Prostate gland (tissue), 2 donors: Measurements from ENCODE around the gene SLC39A11. TPM values are rescaled to one million over a fixed set of nuclear protein-coding genes. Genes with fewer than 3 reads are reported as not detected.
"Not testable (repeated sequence)": the region's sequence is repeated elsewhere in the genome, so short reads cannot be mapped to it uniquely, and the experiment has no call there.

Experiments used
- DNase-seq: peaks from one replicate; pipeline ENCODE4 v3.0.0-alpha.2; 2019; ENCODE audit warnings: low spot score
- H3K27ac ChIP-seq, 2 donors: fragments of 200-600 bp; sonication (generic); 2 replicates each; pipeline ENCODE4 v1.5.1; 2017 to 2019
- H3K27me3 ChIP-seq: fragments of 200-600 bp; sonication (generic); replicated peaks from 2 replicates; pipeline ENCODE4 v1.5.1; 2019; ENCODE audit not compliant: insufficient read depth
- H3K36me3 ChIP-seq, 2 donors: fragments of 200-600 bp; sonication (generic); 1 replicate in 1 of 2; 2 replicates in 1 of 2; pipeline versions ENCODE4 v1.5.1 to v1.8.1; 2017 to 2019
- H3K4me1 ChIP-seq: fragments of 200-600 bp; sonication (generic); replicated peaks from 2 replicates; pipeline ENCODE4 v1.5.1; 2019
- H3K4me3 ChIP-seq, 2 donors: fragments of 200-600 bp; sonication (generic); 2 replicates each; pipeline ENCODE4 v1.5.1; 2017 to 2019
- H3K9me3 ChIP-seq: fragments of 200-600 bp; sonication (generic); 2 replicates; pipeline ENCODE4 v1.5.1; 2017
- POLR2A ChIP-seq: fragments of 450-650 bp; IDR thresholded peaks from one replicate; pipeline ENCODE4 v1.6.1; 2016; ENCODE audit warnings: antibody characterized with exemption, mild to moderate bottlenecking
- POLR2AphosphoS5 ChIP-seq: sonication (generic); formaldehyde crosslinking; IDR thresholded peaks from one replicate; pipeline ENCODE4 v1.6.1; 2017; ENCODE audit warnings: antibody characterized with exemption
- WGBS: methylation state at CpG from one replicate; pipeline ENCODE4 v1.1.5; 2018; 5-methylcytosine and 5-hydroxymethylcytosine counted together
- intact Hi-C: fragments of 100-400 bp; cut with DNase I; formaldehyde crosslinking; loops from one replicate; pipeline ENCODE4 v1.14.2; 2022
- total RNA-seq, 2 donors: library from RNA; depleted of rRNA; stranded (reverse); fragments of >200 nt; gene quantifications; one replicate each; pipeline ENCODE4 v1.1.0, GENCODE V29; 2016
- TF ChIP-seq, protein P1 (sequence below), 4 experiments: fragments of 200-600 bp in 2 of 4; fragments of 450-650 bp in 2 of 4; sonication (generic) in 2 of 4; IDR thresholded peaks; 1 replicate in 3 of 4; 2 replicates in 1 of 4; pipeline ENCODE4 v1.5.1; 2016 to 2019; ENCODE audit warnings: antibody characterized with exemption in 4 of 4, mild to moderate bottlenecking in 2 of 4, moderate library complexity in 2 of 4

Gene SLC39A11
- total RNA-seq, 2 donors from 2014 or later: 15.1 to 29.7 TPM

- TF ChIP-seq, protein P1, sequence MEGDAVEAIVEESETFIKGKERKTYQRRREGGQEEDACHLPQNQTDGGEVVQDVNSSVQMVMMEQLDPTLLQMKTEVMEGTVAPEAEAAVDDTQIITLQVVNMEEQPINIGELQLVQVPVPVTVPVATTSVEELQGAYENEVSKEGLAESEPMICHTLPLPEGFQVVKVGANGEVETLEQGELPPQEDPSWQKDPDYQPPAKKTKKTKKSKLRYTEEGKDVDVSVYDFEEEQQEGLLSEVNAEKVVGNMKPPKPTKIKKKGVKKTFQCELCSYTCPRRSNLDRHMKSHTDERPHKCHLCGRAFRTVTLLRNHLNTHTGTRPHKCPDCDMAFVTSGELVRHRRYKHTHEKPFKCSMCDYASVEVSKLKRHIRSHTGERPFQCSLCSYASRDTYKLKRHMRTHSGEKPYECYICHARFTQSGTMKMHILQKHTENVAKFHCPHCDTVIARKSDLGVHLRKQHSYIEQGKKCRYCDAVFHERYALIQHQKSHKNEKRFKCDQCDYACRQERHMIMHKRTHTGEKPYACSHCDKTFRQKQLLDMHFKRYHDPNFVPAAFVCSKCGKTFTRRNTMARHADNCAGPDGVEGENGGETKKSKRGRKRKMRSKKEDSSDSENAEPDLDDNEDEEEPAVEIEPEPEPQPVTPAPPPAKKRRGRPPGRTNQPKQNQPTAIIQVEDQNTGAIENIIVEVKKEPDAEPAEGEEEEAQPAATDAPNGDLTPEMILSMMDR (IDR thresholded peaks at IDR 0.05): no peak
- no peak for TF ChIP-seq POLR2AphosphoS5
- no peak for TF ChIP-seq POLR2A
- Histone ChIP-seq H3K9me3 (no peaks in the 10 kb centered on the region), H3K36me3 (no peaks in the 10 kb centered on the region), H3K4me3 (no peak overlapping the region), H3K4me1 (no peaks in the 10 kb centered on the region), H3K27ac (no peak overlapping the region), H3K27me3 (no peaks in the 10 kb centered on the region)
- intact Hi-C loops: no loop called here
- WGBS: 65% methylated on average over 2 of the region's 2 CpGs
- DNase-seq: no peak
These were observed 306.3 kb downstream of the SLC39A11 start for GRCh38 chr17:72786209-72786608.

GRCh38 chr17:72782985-72783701, 309.3 kb downstream of the SLC39A11 start:
- Histone ChIP-seq H3K4me3 (no peak overlapping the region), H3K36me3 (no peaks in the 10 kb centered on the region), H3K9me3 (no peaks in the 10 kb centered on the region), H3K27ac (no peak overlapping the region), H3K4me1 (no peaks in the 10 kb centered on the region), H3K27me3 (no peaks in the 10 kb centered on the region)
- no peak for TF ChIP-seq POLR2A
- TF ChIP-seq, protein P1 (IDR thresholded peaks at IDR 0.05): no peak
- no peak for TF ChIP-seq POLR2AphosphoS5
- 69% methylated on average over 6 of the region's 6 CpGs for WGBS
- no peak for DNase-seq
- intact Hi-C loops: no loop called here

GRCh38 chr17:72782437-72782836, 310.1 kb downstream of the SLC39A11 start:
- H3K4me3 ChIP-seq, DNase-seq, H3K27ac ChIP-seq, H3K9me3 ChIP-seq, H3K27me3 ChIP-seq, intact Hi-C loops, H3K4me1 ChIP-seq, H3K36me3 ChIP-seq: not testable (repeated sequence)
- WGBS: 97% methylated on average over 5 of the region's 5 CpGs

GRCh38 chr17:72778169-72779151, 314.0 kb downstream of the SLC39A11 start:
- Histone ChIP-seq H3K9me3 (no peaks in the 10 kb centered on the region), H3K4me1 (no peaks in the 10 kb centered on the region), H3K4me3 (no peak overlapping the region), H3K36me3 (no peaks in the 10 kb centered on the region), H3K27me3 (no peaks in the 10 kb centered on the region), H3K27ac (no peak overlapping the region)
- intact Hi-C loops: no loop called here
- WGBS: 90% methylated on average over 14 of the region's 14 CpGs
- DNase-seq: no peak
- TF ChIP-seq POLR2A (no peak), POLR2AphosphoS5 (no peak)
- TF ChIP-seq, protein P1 (IDR thresholded peaks at IDR 0.05): no peak

DNA sequence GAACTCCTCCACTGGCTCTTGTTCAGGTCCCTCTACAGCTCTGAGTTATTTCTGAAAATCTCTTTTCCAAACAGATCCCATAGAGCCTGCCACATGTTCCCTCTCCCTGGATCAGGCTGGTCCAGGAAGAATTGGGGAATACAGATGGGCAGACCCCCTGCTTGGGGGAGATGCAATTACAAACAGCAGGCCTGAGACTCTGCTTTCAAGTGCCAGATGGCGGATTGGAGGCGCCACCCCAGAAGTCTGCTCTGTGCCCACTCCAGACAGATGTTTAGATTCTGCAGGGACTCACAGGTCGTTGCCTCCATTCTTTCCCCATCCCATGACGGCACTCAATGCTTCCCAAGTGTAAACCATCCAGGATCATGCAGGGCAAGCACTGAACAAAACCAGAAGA, 316.6 kb downstream of the SLC39A11 start:
- no peaks in the 10 kb centered on the region for H3K9me3 ChIP-seq
- H3K27me3 ChIP-seq: no peaks in the 10 kb centered on the region
- no peaks in the 10 kb centered on the region for H3K36me3 ChIP-seq
- 73% methylated on average over 4 of the region's 4 CpGs for whole genome bisulfite sequencing
- DNase-seq: no peak
- no peak overlapping the region for H3K27ac ChIP-seq
- TF ChIP-seq, protein P1 (IDR thresholded peaks at IDR 0.05): no peak
- TF ChIP-seq POLR2A (no peak), POLR2AphosphoS5 (no peak)
- no peaks in the 10 kb centered on the region for H3K4me1 ChIP-seq
- intact Hi-C loops: no loop called here
- no peak overlapping the region for H3K4me3 ChIP-seq
